OCI-LY7 (cell line): ENCODE measurements around the gene KANSL1L. TPM values are rescaled to one million over a fixed set of nuclear protein-coding genes. Genes with fewer than 3 reads are reported as not detected.

Experiments
- Bru-seq: library from RNA; stranded (reverse); fragments of 400-500 nt; gene quantifications from one replicate; lab custom pipeline; 2021; lab: Mats Ljungman, UMichigan
- BruChase-seq, 2 experiments: library from RNA; stranded (reverse); fragments of 400-500 nt; gene quantifications; one replicate each; lab custom pipeline; 2021; lab: Mats Ljungman, UMichigan
- BruUV-seq: library from RNA; stranded (reverse); fragments of 400-500 nt; replicated peaks from 2 replicates; lab custom pipeline; 2021; lab: Mats Ljungman, UMichigan
- CTCF ChIA-PET: fragments of 300-600 bp; sonication (Branson Sonifier 250); formaldehyde crosslinking; loops from one replicate; lab custom pipeline; 2022; ENCODE audit warnings: antibody characterized with exemption; ENCODE audit not compliant: unreplicated experiment; lab: Charles Lee
- POLR2A ChIA-PET: fragments of 300-600 bp; sonication (Branson Sonifier 250); formaldehyde crosslinking; loops from one replicate; lab custom pipeline; 2022; ENCODE audit warnings: antibody characterized with exemption; lab: Charles Lee
- DNase-seq: peaks from one replicate; pipeline ENCODE4 v3.0.0-alpha.2; 2015; ENCODE audit warnings: low spot score
- H2AFZ ChIP-seq: fragments of 200-600 bp; sonication (generic), shearing (Covaris generic); 2 replicates; pipeline ENCODE4 v1.6.1; 2014; ENCODE audit warnings: mild to moderate bottlenecking, antibody characterized with exemption, low read length, moderate library complexity
- H3K27ac ChIP-seq: fragments of 200-600 bp; sonication (generic); 2 replicates; pipeline ENCODE4 v1.5.1; 2014; ENCODE audit warnings: mixed run types, low read depth, mild to moderate bottlenecking, moderate library complexity, low read length, inconsistent platforms; ENCODE audit not compliant: poor library complexity, severe bottlenecking
- H3K36me3 ChIP-seq: fragments of 200-600 bp; sonication (generic); 2 replicates; pipeline ENCODE4 v1.6.1; 2014; ENCODE audit warnings: mild to moderate bottlenecking, antibody characterized with exemption, low read length, moderate library complexity, mixed read lengths; ENCODE audit not compliant: insufficient read depth
- H3K4me1 ChIP-seq: fragments of 200-600 bp; sonication (generic); 2 replicates; pipeline ENCODE4 v1.5.1; 2014; ENCODE audit warnings: mild to moderate bottlenecking, low read length; ENCODE audit not compliant: insufficient read depth, poor library complexity, severe bottlenecking
- H3K4me2 ChIP-seq: fragments of 200-600 bp; sonication (generic); 2 replicates; pipeline ENCODE4 v1.6.1; 2014; ENCODE audit warnings: mild to moderate bottlenecking, low read length
- H3K4me3 ChIP-seq: fragments of 200-600 bp; sonication (generic); 2 replicates; pipeline ENCODE4 v1.5.1; 2014; ENCODE audit warnings: mild to moderate bottlenecking, low read depth, low read length; ENCODE audit not compliant: poor library complexity, severe bottlenecking
- H3K79me2 ChIP-seq: fragments of 200-600 bp; sonication (generic); 2 replicates; pipeline ENCODE4 v1.6.1; 2016; ENCODE audit warnings: low read depth, mild to moderate bottlenecking, low read length, moderate library complexity, mixed read lengths; ENCODE audit not compliant: insufficient read depth
- H3K9me2 ChIP-seq: fragments of 200-600 bp; sonication (generic); 2 replicates; pipeline ENCODE4 v1.6.1; 2016; ENCODE audit warnings: mild to moderate bottlenecking, low read length, mixed read lengths; ENCODE audit not compliant: insufficient read depth
- H3K9me3 ChIP-seq: fragments of 200-600 bp; sonication (generic); 2 replicates; pipeline ENCODE4 v1.6.1; 2014; ENCODE audit warnings: mild to moderate bottlenecking, mixed run types, low read length, mixed read lengths
- H4K20me1 ChIP-seq: fragments of 200-600 bp; sonication (generic); 2 replicates; pipeline ENCODE4 v1.6.1; 2014; ENCODE audit warnings: mild to moderate bottlenecking, antibody characterized with exemption, low read length, moderate library complexity, mixed read lengths; ENCODE audit not compliant: insufficient read depth
- EZH2phosphoT487 ChIP-seq: fragments of 200-600 bp; sonication (generic); IDR thresholded peaks from 2 replicates; pipeline ENCODE4 v1.6.1; 2018; ENCODE audit warnings: low read depth, borderline replicate concordance, mild to moderate bottlenecking, mixed run types, antibody characterized with exemption, low read length, moderate library complexity, mixed read lengths
- intact Hi-C: fragments of 100-400 bp; cut with micrococcal nuclease; formaldehyde crosslinking; loops from one replicate; pipeline ENCODE4 v1.10.0; 2022; ENCODE audit not compliant: unreplicated experiment
- long read RNA-seq: library from polyadenylated mRNA; stranded (forward); transcript quantifications from one replicate; pipeline ENCODE4 v2.0.0, GENCODE V29; 2022
- total RNA-seq, 2 experiments: library from RNA; depleted of rRNA in 1 of 2; stranded (reverse); fragments of >200 nt in 1 of 2; shearing (Covaris generic) in 1 of 2; gene quantifications; 2 replicates each; pipeline ENCODE4 v1.2.3, GENCODE V29; 2014 to 2022
- TF ChIP-seq, protein P1 (sequence below): fragments of 200-600 bp; sonication (generic); conservative IDR thresholded peaks from 2 replicates; pipeline ENCODE4 v1.5.1; 2014; ENCODE audit warnings: mild to moderate bottlenecking, antibody characterized with exemption, low read length, moderate library complexity, mixed read lengths

Gene KANSL1L, protein sequence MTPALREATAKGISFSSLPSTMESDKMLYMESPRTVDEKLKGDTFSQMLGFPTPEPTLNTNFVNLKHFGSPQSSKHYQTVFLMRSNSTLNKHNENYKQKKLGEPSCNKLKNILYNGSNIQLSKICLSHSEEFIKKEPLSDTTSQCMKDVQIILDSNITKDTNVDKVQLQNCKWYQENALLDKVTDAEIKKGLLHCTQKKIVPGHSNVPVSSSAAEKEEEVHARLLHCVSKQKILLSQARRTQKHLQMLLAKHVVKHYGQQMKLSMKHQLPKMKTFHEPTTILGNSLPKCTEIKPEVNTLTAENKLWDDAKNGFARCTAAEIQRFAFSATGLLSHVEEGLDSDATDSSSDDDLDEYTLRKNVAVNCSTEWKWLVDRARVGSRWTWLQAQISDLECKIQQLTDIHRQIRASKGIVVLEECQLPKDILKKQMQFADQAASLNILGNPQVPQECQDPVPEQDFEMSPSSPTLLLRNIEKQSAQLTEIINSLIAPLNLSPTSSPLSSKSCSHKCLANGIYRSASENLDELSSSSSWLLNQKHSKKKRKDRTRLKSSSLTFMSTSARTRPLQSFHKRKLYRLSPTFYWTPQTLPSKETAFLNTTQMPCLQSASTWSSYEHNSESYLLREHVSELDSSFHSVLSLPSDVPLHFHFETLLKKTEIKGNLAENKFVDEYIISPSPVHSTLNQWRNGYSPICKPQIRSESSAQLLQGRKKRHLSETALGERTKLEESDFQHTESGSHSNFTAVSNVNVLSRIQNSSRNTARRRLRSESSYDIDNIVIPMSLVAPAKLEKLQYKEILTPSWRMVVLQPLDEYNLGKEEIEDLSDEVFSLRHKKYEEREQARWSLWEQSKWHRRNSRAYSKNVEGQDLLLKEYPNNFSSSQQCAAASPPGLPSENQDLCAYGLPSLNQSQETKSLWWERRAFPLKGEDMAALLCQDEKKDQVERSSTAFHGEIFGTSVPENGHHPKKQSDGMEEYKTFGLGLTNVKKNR
- total RNA-seq (2014; rRNA removed; shearing (Covaris generic)) = 22.8 and 22.9 TPM in 2 replicates
- total RNA-seq (2022) = 22.0 and 29.6 TPM in 2 replicates
- percentile 66 among the genes with signal in this experiment for Bru-seq, nascent RNA
- percentile 56 among the genes with signal in this experiment for BruChase-seq, experiment 1, labeled RNA remaining after a 6-hour chase
- BruChase-seq, experiment 2, labeled RNA remaining after a 2-hour chase = percentile 65 among the genes with signal in this experiment
- long read RNA-seq, partial matches to known transcripts = 4 of 38 reads
- long read RNA-seq, other reads (novel, unspliced or antisense) = 34 of 38 reads

DNA sequence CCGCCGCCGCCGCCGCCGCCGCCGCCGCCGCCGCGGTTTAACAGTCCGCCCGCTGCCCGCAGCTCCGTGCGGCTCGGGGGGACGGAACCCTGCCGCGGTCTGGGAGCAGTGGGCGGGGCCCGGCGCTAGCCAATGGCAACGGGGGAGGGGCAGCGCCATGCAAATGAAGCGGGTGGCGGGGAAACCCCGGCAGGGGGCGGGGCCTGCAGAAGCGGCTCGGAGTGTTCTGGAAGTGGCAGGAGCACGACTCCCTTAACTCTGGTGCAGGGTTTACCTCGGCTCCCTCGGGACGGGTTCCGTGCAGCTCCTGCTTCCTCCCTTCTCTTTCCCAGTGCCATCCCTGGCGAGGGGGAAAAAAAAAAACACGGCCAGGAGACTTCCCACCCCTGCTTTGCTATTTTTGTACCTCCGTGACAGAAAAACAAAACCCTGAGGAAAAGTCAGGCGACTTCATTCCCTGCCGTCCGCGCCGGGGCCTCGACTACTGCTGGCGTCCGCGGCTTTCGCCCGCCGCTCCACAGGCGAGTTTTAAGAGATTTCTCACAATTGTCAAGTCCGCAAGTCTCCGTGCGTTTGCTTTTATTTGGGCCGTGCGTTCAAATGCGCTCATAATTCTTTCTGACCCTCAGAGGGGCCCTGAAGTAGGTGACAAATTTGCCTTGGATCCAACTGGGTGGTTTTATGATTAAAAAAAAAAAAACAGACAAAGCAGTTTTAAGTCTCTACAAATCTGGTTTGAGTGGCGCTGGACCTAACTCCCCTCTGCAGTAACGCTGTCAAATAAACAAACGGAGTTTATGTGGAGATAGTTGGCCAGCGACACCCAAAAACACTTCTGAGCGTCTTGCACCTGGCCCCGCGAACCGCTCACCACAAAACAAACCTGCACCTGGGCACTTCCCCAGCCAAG is at the start of gene KANSL1L:
KANSL1L (minus strand) TSS at position 101 of the 910 bp plus-strand sequence. CDS start 16,827 bp downstream, outside the sequence.
- Histone ChIP-seq H3K9me2 (no peaks in the 10 kb centered on the region), H3K36me3 (peaks cover 3% of the 10 kb centered on the region; the same call in 1 of the 2 replicates), H3K79me2 (peaks cover 46% of the 10 kb centered on the region), H4K20me1 (no peaks in the 10 kb centered on the region), H3K4me1 (peaks cover 34% of the 10 kb centered on the region), H2AFZ (peak within 1 kb of the TSS; percentile 62), H3K27ac (peak within 1 kb of the TSS; percentile 90), H3K4me3 (peak within 1 kb of the TSS; percentile 98), H3K9me3 (no peaks in the 10 kb centered on the region), H3K4me2 (peak within 1 kb of the TSS; percentile 97)
- POLR2A ChIA-PET = interaction anchor here (0.5 to 2.6 kb wide), 12 partner anchors 8 to 1911 kb away, joined by 3 to 14 read pairs (median 3); partner anchors contain the start of gene PIKFYVE
- TF ChIP-seq EZH2phosphoT487 = no peak
- TF ChIP-seq, protein P1, sequence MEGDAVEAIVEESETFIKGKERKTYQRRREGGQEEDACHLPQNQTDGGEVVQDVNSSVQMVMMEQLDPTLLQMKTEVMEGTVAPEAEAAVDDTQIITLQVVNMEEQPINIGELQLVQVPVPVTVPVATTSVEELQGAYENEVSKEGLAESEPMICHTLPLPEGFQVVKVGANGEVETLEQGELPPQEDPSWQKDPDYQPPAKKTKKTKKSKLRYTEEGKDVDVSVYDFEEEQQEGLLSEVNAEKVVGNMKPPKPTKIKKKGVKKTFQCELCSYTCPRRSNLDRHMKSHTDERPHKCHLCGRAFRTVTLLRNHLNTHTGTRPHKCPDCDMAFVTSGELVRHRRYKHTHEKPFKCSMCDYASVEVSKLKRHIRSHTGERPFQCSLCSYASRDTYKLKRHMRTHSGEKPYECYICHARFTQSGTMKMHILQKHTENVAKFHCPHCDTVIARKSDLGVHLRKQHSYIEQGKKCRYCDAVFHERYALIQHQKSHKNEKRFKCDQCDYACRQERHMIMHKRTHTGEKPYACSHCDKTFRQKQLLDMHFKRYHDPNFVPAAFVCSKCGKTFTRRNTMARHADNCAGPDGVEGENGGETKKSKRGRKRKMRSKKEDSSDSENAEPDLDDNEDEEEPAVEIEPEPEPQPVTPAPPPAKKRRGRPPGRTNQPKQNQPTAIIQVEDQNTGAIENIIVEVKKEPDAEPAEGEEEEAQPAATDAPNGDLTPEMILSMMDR = 0 out of 2 replicates have a peak, but pooled peaks have one; percentile 15
- BruUV-seq = TSS peak; percentile 85
- peak; percentile 97 for DNase-seq
- intact Hi-C loops = loop anchor here (1.0 to 5.0 kb wide), 3 partner anchors 169 to 1904 kb away; partner anchors contain the start of genes LANCL1, PIKFYVE and RPE
- CTCF ChIA-PET = no interaction called here

DNA sequence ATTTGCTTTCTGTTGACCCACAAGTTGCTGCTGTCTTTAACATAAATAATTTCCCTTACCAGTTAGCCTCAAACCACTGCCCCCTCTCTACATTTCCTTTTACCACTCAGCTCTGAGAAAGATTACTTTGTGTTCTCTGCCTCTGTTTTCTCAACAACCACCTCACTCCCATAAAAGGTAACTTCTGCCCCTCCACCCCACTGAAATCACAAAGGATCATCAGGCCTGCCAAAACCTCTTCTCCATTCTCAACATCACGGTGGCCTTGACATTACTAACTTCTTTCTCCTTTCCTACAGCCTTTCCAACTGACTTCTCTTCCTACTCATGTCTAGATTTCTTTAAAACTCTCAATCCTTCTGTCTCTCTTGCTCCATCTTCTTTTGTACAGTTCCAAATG is 43.9 kb upstream of the KANSL1L start:
- ChIA-PET POLR2A (interaction anchor here (0.6 kb wide), 1 partner anchor 468 kb away, joined by 3 read pairs; no protein-coding TSS in a partner anchor), CTCF (no interaction called here)
- no peaks in the 10 kb centered on the region for H3K79me2 ChIP-seq
- no peak for DNase-seq
- H3K27ac ChIP-seq = no peak overlapping the region
- H3K9me2 ChIP-seq = no peaks in the 10 kb centered on the region
- no peak for TF ChIP-seq EZH2phosphoT487
- no TSS peak for BruUV-seq
- H3K36me3 ChIP-seq = no peaks in the 10 kb centered on the region
- intact Hi-C loops = no loop called here
- no peaks in the 10 kb centered on the region for H3K4me1 ChIP-seq
- H3K9me3 ChIP-seq = no peaks in the 10 kb centered on the region
- H2AFZ ChIP-seq = no peak overlapping the region
- H3K4me2 ChIP-seq = no peak overlapping the region
- no peaks in the 10 kb centered on the region for H4K20me1 ChIP-seq
- H3K4me3 ChIP-seq = no peak overlapping the region
